Heart left ventricle (tissue), 13 donors: ENCODE data around the gene CTDP1.

Experiments used
- POLR2A ChIP-seq, 2 donors: fragments of 450-650 bp; IDR thresholded peaks; one replicate each; pipeline ENCODE4 v1.6.1; 2017; ENCODE audit warnings: antibody characterized with exemption in 2 of 2, mild to moderate bottlenecking in 2 of 2, moderate library complexity in 2 of 2
- TF ChIP-seq, protein P1 (sequence below), 12 donors: fragments of 200-600 bp; sonication (generic) in 4 of 12; IDR thresholded peaks; one replicate each; pipeline versions ENCODE4 v1.5.0 to v1.8.0; 2018 to 2022; ENCODE audit warnings: antibody characterized with exemption in 12 of 12, mild to moderate bottlenecking in 5 of 12
- donor health status: ischemic (EF 13 %, LVEDD 7.1; RV severe dilation, severe dysfunction).
- donor health status: DM: no; HTN: yes; CAD: no.
- donor health status: DM: no; HTN: no; CAD: no.
- donor health status: ischemic (EF 25% LVEDD 6.9; RV normal size, moderate dysfunction).
- donor health status: ischemic (EF 25% LVEDD 5.7; RV mildly dilated, moderate dysfunction).
- donor health status: ischemic (EF 35%, LVEDD 5.7; RV mildly dilated, moderate dysfunction).
- donor health status: nonischemic (EF 11% LVEDD 7.7; RV severe dilation, severe dysfunction).
- donor health status: DM: yes; HTN: yes; CAD: no.
- donor health status: PGD.
- donor health status: ischemic (EF 29% LVEDD 5.4; RV normal size, mild dysfunction).
- donor health status: nonischemic (EF 23%, LVEDD 6.1; RV moderate dilation, normal function).

DNA sequence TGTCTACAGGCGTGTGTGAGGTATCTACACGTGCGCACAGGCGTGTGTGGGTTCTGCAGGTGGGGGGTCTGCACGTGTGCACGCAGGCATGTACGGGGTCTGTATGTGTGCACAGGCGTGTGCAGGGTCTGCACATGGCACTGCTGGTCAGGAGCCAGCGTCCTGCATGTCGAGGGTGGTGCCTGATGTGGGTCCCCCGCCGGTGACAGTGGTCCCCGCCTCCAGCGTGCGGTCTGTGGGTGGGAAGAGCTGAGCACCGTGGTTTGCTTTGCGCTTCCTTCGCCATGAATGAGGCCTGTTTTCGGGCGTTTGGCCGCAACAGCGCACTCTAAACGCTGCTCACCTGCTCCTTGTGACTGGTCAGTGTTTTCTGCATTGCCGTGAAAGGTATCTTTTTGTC lies 57.2 kb downstream of the CTDP1 start:
- TF ChIP-seq POLR2A (IDR thresholded peaks at IDR 0.05): no peak
- TF ChIP-seq, protein P1, sequence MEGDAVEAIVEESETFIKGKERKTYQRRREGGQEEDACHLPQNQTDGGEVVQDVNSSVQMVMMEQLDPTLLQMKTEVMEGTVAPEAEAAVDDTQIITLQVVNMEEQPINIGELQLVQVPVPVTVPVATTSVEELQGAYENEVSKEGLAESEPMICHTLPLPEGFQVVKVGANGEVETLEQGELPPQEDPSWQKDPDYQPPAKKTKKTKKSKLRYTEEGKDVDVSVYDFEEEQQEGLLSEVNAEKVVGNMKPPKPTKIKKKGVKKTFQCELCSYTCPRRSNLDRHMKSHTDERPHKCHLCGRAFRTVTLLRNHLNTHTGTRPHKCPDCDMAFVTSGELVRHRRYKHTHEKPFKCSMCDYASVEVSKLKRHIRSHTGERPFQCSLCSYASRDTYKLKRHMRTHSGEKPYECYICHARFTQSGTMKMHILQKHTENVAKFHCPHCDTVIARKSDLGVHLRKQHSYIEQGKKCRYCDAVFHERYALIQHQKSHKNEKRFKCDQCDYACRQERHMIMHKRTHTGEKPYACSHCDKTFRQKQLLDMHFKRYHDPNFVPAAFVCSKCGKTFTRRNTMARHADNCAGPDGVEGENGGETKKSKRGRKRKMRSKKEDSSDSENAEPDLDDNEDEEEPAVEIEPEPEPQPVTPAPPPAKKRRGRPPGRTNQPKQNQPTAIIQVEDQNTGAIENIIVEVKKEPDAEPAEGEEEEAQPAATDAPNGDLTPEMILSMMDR (IDR thresholded peaks at IDR 0.05): no peak
